Hepatocyte (in vitro differentiated cells): ENCODE data around the gene EHD1.
A peak's percentile ranks its signal among the peaks of the same experiment; 100 is the strongest.

Source experiments
- CTCF ChIP-seq: fragments of 200-600 bp; sonication (generic); IDR thresholded peaks from 2 replicates; pipeline ENCODE4 v1.5.1; 2016; ENCODE audit warnings: antibody characterized with exemption, mild to moderate bottlenecking; ENCODE audit not compliant: poor library complexity
- EZH2phosphoT487 ChIP-seq: fragments of 200-600 bp; sonication (generic); IDR thresholded peaks from one replicate; pipeline ENCODE4 v1.6.1; 2018; ENCODE audit warnings: antibody characterized with exemption, mild to moderate bottlenecking, low read depth, moderate library complexity; ENCODE audit not compliant: unreplicated experiment, severe bottlenecking

- TF ChIP-seq CTCF, result peak; percentile 55
- no peak for TF ChIP-seq EZH2phosphoT487
Measured at GRCh38 chr11:64844330-64845128, 33.9 kb downstream of the EHD1 start, which contains the start of gene CDC42BPG.
